MM.1S (cell line): ENCODE data around the gene MVD.

Source experiments
- CTCF ChIP-seq: fragments of 300-600 bp; sonication (generic); IDR thresholded peaks from 2 replicates; pipeline ENCODE4 v1.5.1; 2016; ENCODE audit warnings: antibody characterized with exemption, low read length, mixed read lengths
- EZH2 ChIP-seq: fragments of 300-600 bp; sonication (generic); optimal IDR thresholded peaks from 2 replicates; pipeline ENCODE3; 2017; ENCODE audit warnings: low read depth, mild to moderate bottlenecking, antibody characterized with exemption, low read length, mixed read lengths
- EZH2phosphoT487 ChIP-seq: fragments of 300-600 bp; sonication (generic); IDR thresholded peaks from 2 replicates; pipeline ENCODE4 v1.6.1; 2018; ENCODE audit warnings: antibody characterized with exemption, low read length

- TF ChIP-seq CTCF, result no peak
- no peak for TF ChIP-seq EZH2phosphoT487
- TF ChIP-seq EZH2, result no peak
These were observed 57.4 kb downstream of the MVD start for GRCh38 chr16:88605186-88606147.
